Smooth muscle cell (in vitro differentiated cells): ENCODE data around the gene CRYM. TPM values are rescaled to one million over a fixed set of nuclear protein-coding genes. Genes with fewer than 3 reads are reported as not detected.

Experiments
- DNase-seq: peaks from one replicate; lab custom pipeline; 2025; ENCODE audit not compliant: unreplicated experiment; lab: John Stamatoyannopoulos, UW
- H2AFZ ChIP-seq: fragments of 200-600 bp; sonication (generic); 2 replicates; pipeline ENCODE4 v1.6.0; 2016; ENCODE audit warnings: antibody characterized with exemption, low read depth, mild to moderate bottlenecking
- H3F3A ChIP-seq: fragments of 200-600 bp; sonication (generic); 2 replicates; pipeline ENCODE4 v1.6.0; 2017; ENCODE audit warnings: antibody characterized with exemption, low read depth
- H3K27ac ChIP-seq: fragments of 200-600 bp; sonication (generic); 2 replicates; pipeline ENCODE4 v1.5.1; 2016; ENCODE audit warnings: low read depth, mild to moderate bottlenecking
- H3K27me3 ChIP-seq: fragments of 200-600 bp; sonication (generic); 2 replicates; pipeline ENCODE4 v1.6.1; 2016; ENCODE audit warnings: low read depth, mild to moderate bottlenecking
- H3K36me3 ChIP-seq: fragments of 200-600 bp; sonication (generic); 2 replicates; pipeline ENCODE4 v1.5.1; 2016; ENCODE audit warnings: low read depth
- H3K4me1 ChIP-seq: fragments of 200-600 bp; sonication (generic); 2 replicates; pipeline ENCODE4 v1.5.1; 2016; ENCODE audit warnings: low read depth
- H3K4me2 ChIP-seq: fragments of 200-600 bp; sonication (generic); 2 replicates; pipeline ENCODE4 v1.6.0; 2016; ENCODE audit warnings: mild to moderate bottlenecking
- H3K4me3 ChIP-seq: fragments of 200-600 bp; sonication (generic); 2 replicates; pipeline ENCODE4 v1.5.1; 2016; ENCODE audit warnings: mild to moderate bottlenecking
- H3K79me2 ChIP-seq: fragments of 200-600 bp; sonication (generic); 2 replicates; pipeline ENCODE4 v1.6.0; 2016; ENCODE audit warnings: low read depth, mild to moderate bottlenecking
- H3K9ac ChIP-seq: fragments of 200-600 bp; sonication (generic); 2 replicates; pipeline ENCODE4 v1.6.0; 2016; ENCODE audit warnings: low read depth
- H3K9me3 ChIP-seq: fragments of 200-600 bp; sonication (generic); replicated peaks from 2 replicates; pipeline ENCODE4 v1.5.1; 2016; ENCODE audit warnings: low read depth
- H4K20me1 ChIP-seq: fragments of 200-600 bp; sonication (generic); 2 replicates; pipeline ENCODE4 v1.6.0; 2016; ENCODE audit warnings: low read depth
- WGBS: methylation state at CpG from one replicate; pipeline ENCODE4 v1.1.7; 2016; ENCODE audit warnings: low lambda C conversion rate; 5-methylcytosine and 5-hydroxymethylcytosine counted together
- polyA plus RNA-seq: library from polyadenylated mRNA; unstranded; fragments of >200 nt; fragmentation: Nextera tagmentation; extraction: Ambion mirVana; gene quantifications from 2 replicates; pipeline ENCODE4 v1.2.1, GENCODE V29; 2016
- total RNA-seq: library from RNA; depleted of rRNA; stranded (reverse); fragments of >200 nt; gene quantifications from 2 replicates; pipeline ENCODE4 v1.2.3, GENCODE V29; 2014
- TF ChIP-seq, protein P1 (sequence below): fragments of 200-600 bp; sonication (generic); IDR thresholded peaks from 2 replicates; pipeline ENCODE4 v1.5.1; 2017; ENCODE audit warnings: borderline replicate concordance, mild to moderate bottlenecking, antibody characterized with exemption; ENCODE audit not compliant: insufficient read depth, poor library complexity, severe bottlenecking

The CRYM gene
- total and polyA plus RNA-seq, 2 experiments from 2014 or later = not detected

- Histone ChIP-seq H3K27ac (no peak overlapping the region), H3K4me1 (no peaks in the 10 kb centered on the region), H2AFZ (no peak overlapping the region), H3K79me2 (no peaks in the 10 kb centered on the region), H3K9ac (no peak overlapping the region), H3K4me3 (no peak overlapping the region), H3F3A (no peaks in the 10 kb centered on the region), H3K4me2 (no peak overlapping the region), H4K20me1 (no peaks in the 10 kb centered on the region), H3K9me3 (no peaks in the 10 kb centered on the region), H3K36me3 (no peaks in the 10 kb centered on the region), H3K27me3 (peaks cover 4% of the 10 kb centered on the region)
- TF ChIP-seq, protein P1, sequence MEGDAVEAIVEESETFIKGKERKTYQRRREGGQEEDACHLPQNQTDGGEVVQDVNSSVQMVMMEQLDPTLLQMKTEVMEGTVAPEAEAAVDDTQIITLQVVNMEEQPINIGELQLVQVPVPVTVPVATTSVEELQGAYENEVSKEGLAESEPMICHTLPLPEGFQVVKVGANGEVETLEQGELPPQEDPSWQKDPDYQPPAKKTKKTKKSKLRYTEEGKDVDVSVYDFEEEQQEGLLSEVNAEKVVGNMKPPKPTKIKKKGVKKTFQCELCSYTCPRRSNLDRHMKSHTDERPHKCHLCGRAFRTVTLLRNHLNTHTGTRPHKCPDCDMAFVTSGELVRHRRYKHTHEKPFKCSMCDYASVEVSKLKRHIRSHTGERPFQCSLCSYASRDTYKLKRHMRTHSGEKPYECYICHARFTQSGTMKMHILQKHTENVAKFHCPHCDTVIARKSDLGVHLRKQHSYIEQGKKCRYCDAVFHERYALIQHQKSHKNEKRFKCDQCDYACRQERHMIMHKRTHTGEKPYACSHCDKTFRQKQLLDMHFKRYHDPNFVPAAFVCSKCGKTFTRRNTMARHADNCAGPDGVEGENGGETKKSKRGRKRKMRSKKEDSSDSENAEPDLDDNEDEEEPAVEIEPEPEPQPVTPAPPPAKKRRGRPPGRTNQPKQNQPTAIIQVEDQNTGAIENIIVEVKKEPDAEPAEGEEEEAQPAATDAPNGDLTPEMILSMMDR = no peak
- no peak for DNase-seq
- WGBS = 84% methylated on average over 7 of the region's 7 CpGs
Observed at GRCh38 chr16:21244518-21245215, 33.4 kb downstream of the CRYM start.

GRCh38 chr16:21242756-21243155 is 35.3 kb downstream of the CRYM start:
- no peak overlapping the region for H3K4me3 ChIP-seq
- no peak overlapping the region for H2AFZ ChIP-seq
- TF ChIP-seq, protein P1 = no peak
- DNase-seq = no peak
- H3K36me3 ChIP-seq = no peaks in the 10 kb centered on the region
- H3F3A ChIP-seq = no peaks in the 10 kb centered on the region
- no peak overlapping the region for H3K9ac ChIP-seq
- H3K27ac ChIP-seq = no peak overlapping the region
- no peak overlapping the region for H3K4me2 ChIP-seq
- peaks cover 4% of the 10 kb centered on the region for H3K27me3 ChIP-seq
- no peaks in the 10 kb centered on the region for H3K9me3 ChIP-seq
- H3K79me2 ChIP-seq = no peaks in the 10 kb centered on the region
- no peaks in the 10 kb centered on the region for H4K20me1 ChIP-seq
- WGBS = 55% methylated on average over 2 of the region's 2 CpGs
- H3K4me1 ChIP-seq = no peaks in the 10 kb centered on the region

GRCh38 chr16:21239646-21240045 is 38.4 kb downstream of the CRYM start:
- 88% methylated on average over 4 of the region's 4 CpGs for WGBS
- no peak overlapping the region for H3K9ac ChIP-seq
- H3F3A ChIP-seq = no peaks in the 10 kb centered on the region
- no peaks in the 10 kb centered on the region for H3K9me3 ChIP-seq
- H3K27me3 ChIP-seq = peaks cover 4% of the 10 kb centered on the region
- no peak overlapping the region for H3K4me3 ChIP-seq
- no peak for DNase-seq
- TF ChIP-seq, protein P1 = no peak
- H3K79me2 ChIP-seq = no peaks in the 10 kb centered on the region
- no peaks in the 10 kb centered on the region for H3K36me3 ChIP-seq
- no peak overlapping the region for H3K4me2 ChIP-seq
- no peaks in the 10 kb centered on the region for H4K20me1 ChIP-seq
- no peak overlapping the region for H3K27ac ChIP-seq
- H3K4me1 ChIP-seq = no peaks in the 10 kb centered on the region
- no peak overlapping the region for H2AFZ ChIP-seq

DNA sequence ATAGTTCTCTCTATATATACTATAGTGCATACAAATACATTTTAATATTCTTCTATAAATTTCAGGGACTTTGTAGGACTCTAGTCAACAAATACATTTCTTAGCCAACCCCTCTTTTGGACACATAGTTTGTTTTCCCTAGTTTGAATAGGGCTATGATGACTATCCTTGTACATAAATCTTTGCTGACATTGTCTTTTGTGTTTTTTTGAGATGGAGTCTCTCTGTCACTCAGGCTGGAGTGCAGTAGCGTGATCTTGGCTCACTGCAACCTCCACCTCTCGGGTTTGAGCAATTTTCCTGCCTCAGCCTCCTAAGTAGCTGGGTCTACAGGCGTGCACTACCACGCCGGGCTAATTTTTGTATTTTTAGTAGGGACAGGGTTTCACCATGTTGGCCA is 41.3 kb downstream of the CRYM start:
- TF ChIP-seq, protein P1 = no peak
- Histone ChIP-seq H4K20me1 (no peaks in the 10 kb centered on the region), H3K9ac (no peak overlapping the region), H3K79me2 (no peaks in the 10 kb centered on the region), H3K4me1 (no peaks in the 10 kb centered on the region), H3K36me3 (no peaks in the 10 kb centered on the region), H3K27ac (no peak overlapping the region), H3K9me3 (no peaks in the 10 kb centered on the region), H3K4me3 (no peak overlapping the region), H2AFZ (no peak overlapping the region), H3K27me3 (peaks cover 4% of the 10 kb centered on the region), H3F3A (no peaks in the 10 kb centered on the region), H3K4me2 (no peak overlapping the region)
- DNase-seq = no peak
- WGBS = 95% methylated on average over 5 of the region's 5 CpGs
